ENCODE data around the gene LRRK2. TPM values are rescaled to one million over a fixed set of nuclear protein-coding genes. Genes with fewer than 3 reads are reported as not detected.

The LRRK2 gene
- total RNA-seq, 1 donor from 2014 or later: not detected

DNA sequence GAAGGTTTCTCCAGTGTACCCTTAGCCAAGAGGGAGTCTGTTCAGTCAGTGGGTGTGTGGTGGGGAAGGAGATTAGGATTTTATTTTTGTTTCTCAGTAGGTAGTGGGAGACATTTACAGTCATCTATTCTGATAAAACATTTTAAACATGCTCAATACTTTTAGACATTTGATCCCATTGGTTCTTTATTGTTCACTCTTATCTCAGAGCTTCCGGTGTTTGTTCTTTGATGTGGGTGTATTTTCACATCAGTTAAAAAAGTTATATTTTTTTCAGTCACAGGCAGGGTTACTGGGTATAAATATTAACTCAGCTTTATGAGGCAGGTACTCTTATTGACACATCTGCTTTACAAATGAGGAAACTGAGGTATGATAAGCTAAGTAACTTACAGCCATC is 43.3 kb upstream of the LRRK2 start:
- Mint-ChIP-seq H3K36me3 (ENCODE audit: unreplicated experiment) (no peaks in the 10 kb centered on the region), H3K4me1 (ENCODE audit: low read depth, unreplicated experiment) (no peaks in the 10 kb centered on the region), H3K27ac (ENCODE audit: unreplicated experiment) (no peak overlapping the region), H3K27me3 (ENCODE audit: unreplicated experiment) (peaks cover 2% of the 10 kb centered on the region), H3K9me3 (ENCODE audit: unreplicated experiment) (no peaks in the 10 kb centered on the region), H3K4me3 (ENCODE audit: unreplicated experiment) (no peak overlapping the region)
- TF ChIP-seq, protein P1, sequence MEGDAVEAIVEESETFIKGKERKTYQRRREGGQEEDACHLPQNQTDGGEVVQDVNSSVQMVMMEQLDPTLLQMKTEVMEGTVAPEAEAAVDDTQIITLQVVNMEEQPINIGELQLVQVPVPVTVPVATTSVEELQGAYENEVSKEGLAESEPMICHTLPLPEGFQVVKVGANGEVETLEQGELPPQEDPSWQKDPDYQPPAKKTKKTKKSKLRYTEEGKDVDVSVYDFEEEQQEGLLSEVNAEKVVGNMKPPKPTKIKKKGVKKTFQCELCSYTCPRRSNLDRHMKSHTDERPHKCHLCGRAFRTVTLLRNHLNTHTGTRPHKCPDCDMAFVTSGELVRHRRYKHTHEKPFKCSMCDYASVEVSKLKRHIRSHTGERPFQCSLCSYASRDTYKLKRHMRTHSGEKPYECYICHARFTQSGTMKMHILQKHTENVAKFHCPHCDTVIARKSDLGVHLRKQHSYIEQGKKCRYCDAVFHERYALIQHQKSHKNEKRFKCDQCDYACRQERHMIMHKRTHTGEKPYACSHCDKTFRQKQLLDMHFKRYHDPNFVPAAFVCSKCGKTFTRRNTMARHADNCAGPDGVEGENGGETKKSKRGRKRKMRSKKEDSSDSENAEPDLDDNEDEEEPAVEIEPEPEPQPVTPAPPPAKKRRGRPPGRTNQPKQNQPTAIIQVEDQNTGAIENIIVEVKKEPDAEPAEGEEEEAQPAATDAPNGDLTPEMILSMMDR (IDR thresholded peaks at IDR 0.05; ENCODE audit: partially characterized antibody, unreplicated experiment): no peak
- DNase-seq: no peak

DNA sequence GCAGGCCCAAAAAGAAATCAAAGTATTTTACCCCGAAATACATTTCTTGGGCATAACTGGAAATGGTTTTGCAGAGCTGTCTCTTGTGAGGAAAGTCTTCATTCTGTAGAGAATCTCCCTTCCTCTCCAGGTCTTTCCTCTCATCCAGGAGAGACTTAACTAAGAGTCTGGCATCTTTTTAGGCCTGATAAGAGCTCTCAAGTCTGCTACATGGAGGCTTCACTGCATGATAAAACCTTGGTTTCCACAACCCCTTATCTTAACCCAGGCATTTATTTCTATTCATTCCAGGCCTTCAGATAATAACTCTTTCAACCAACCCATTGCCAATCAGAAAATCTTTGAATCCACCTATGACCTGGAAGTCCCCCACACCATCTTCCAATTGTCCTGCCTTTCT is 41.1 kb upstream of the LRRK2 start:
- TF ChIP-seq, protein P1 (IDR thresholded peaks at IDR 0.05; ENCODE audit: partially characterized antibody, unreplicated experiment): no peak
- Mint-ChIP-seq H3K4me3 (ENCODE audit: unreplicated experiment) (no peak overlapping the region), H3K4me1 (ENCODE audit: low read depth, unreplicated experiment) (no peaks in the 10 kb centered on the region), H3K27me3 (ENCODE audit: unreplicated experiment) (peaks cover 2% of the 10 kb centered on the region), H3K27ac (ENCODE audit: unreplicated experiment) (no peak overlapping the region), H3K36me3 (ENCODE audit: unreplicated experiment) (peaks cover 4% of the 10 kb centered on the region), H3K9me3 (ENCODE audit: unreplicated experiment) (no peaks in the 10 kb centered on the region)
- no peak for DNase-seq

DNA sequence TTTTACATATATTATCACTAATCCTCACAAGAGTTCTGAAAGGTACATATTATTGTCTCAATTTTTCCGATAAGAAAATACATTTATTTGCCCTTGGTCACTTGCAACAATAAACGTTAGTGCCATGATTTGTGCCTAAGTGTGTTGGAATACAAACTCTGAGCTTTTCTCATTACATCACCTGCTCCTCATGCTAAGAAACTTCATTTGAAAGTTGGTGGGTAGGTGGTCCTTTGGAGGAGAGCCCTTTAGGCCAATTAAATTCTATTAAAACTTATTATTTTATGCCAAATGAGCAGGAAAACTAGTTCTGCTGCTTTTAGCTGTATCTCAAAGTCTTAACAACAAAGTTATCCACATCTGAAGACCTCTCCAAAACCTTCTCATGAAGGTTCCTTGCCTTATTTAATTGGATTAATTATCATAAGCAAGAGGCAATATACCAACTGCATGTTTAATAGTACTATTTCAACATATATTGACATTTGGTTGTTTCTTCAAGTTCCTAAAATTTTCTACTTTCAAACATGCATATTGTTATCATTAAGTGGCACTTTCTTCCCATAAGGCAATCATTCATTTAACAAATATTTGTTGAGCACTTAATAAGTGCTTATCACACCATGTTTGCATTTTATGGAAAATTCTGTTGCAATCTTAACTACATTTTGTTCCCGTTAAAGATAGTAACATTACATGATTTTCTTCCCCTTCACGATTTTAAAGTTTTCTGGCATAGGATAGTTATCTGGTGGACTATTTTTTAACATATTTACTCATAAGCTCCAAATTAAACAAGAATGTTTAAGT is 40.1 kb upstream of the LRRK2 start:
- H3K27ac Mint-ChIP-seq (ENCODE audit: unreplicated experiment): no peak overlapping the region
- H3K27me3 Mint-ChIP-seq (ENCODE audit: unreplicated experiment): peaks cover 2% of the 10 kb centered on the region
- H3K4me1 Mint-ChIP-seq (ENCODE audit: low read depth, unreplicated experiment): no peaks in the 10 kb centered on the region
- no peak overlapping the region for H3K4me3 Mint-ChIP-seq (ENCODE audit: unreplicated experiment)
- peaks cover 4% of the 10 kb centered on the region for H3K36me3 Mint-ChIP-seq (ENCODE audit: unreplicated experiment)
- TF ChIP-seq, protein P1 (IDR thresholded peaks at IDR 0.05; ENCODE audit: partially characterized antibody, unreplicated experiment): no peak
- no peaks in the 10 kb centered on the region for H3K9me3 Mint-ChIP-seq (ENCODE audit: unreplicated experiment)
- no peak for DNase-seq

DNA sequence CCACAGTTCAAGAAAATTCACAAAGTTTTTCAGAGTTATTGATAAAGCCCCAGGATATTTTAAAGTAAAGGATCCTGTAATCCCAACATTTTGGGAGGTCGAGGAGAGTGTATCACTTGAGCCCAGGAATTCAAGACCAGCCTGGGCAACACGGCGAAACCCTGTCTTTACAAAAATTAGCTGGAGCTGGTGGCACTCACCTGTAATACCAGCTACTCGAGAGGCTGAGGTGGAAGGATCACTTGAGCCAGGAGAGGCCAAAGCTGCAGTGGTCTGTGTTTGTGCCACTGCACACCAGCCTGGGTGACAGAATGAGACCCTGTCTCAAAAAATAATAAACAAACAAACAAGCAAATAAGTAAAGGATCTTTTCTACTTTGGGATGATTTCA is 39.5 kb upstream of the LRRK2 start:
- TF ChIP-seq, protein P1 (IDR thresholded peaks at IDR 0.05; ENCODE audit: partially characterized antibody, unreplicated experiment): no peak
- Mint-ChIP-seq H3K27ac (ENCODE audit: unreplicated experiment) (no peak overlapping the region), H3K4me1 (ENCODE audit: low read depth, unreplicated experiment) (no peaks in the 10 kb centered on the region), H3K36me3 (ENCODE audit: unreplicated experiment) (peaks cover 4% of the 10 kb centered on the region), H3K4me3 (ENCODE audit: unreplicated experiment) (no peak overlapping the region), H3K9me3 (ENCODE audit: unreplicated experiment) (no peaks in the 10 kb centered on the region), H3K27me3 (ENCODE audit: unreplicated experiment) (peaks cover 2% of the 10 kb centered on the region)
- no peak for DNase-seq

DNA sequence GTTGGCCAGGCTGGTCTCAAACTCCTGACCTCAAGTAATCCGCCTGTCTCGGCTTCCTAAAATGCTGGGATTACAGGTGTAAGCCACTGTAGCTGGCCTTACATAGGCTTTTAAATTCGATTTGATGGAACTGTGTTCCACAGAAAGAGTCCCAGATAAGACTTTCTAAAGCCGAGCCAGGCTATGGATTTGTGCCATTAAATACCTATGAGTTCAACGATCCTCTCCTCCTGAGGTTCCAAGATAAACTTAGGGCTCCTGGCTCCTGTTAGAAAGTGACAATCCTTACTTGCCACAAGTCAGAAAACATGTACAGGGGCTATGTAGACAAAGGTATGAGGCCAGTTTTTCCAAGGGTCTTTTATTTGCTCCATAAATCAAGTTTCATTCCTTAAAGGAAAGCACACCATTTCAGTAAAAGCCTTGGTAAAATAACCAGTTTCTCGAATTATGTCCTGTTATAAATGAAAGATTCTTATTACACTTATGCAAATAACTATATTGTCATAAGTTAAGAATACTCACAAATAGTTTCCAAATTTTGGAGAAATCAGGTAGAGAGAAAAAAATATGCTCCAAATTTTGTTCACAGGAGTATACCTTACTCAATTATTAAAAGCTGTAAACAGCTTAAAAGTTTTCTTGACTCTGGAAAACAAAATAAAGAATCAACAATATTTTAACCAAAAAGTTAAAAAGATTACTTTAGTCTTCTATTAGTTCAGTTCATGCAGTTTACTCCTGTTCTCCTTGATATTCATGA is 36.1 kb upstream of the LRRK2 start:
- TF ChIP-seq, protein P1 (IDR thresholded peaks at IDR 0.05; ENCODE audit: partially characterized antibody, unreplicated experiment): no peak
- no peak for DNase-seq
- no peak overlapping the region for H3K4me3 Mint-ChIP-seq (ENCODE audit: unreplicated experiment)
- H3K4me1 Mint-ChIP-seq (ENCODE audit: low read depth, unreplicated experiment): no peaks in the 10 kb centered on the region
- H3K36me3 Mint-ChIP-seq (ENCODE audit: unreplicated experiment): peaks cover 4% of the 10 kb centered on the region
- peaks cover 1% of the 10 kb centered on the region for H3K27me3 Mint-ChIP-seq (ENCODE audit: unreplicated experiment)
- no peak overlapping the region for H3K27ac Mint-ChIP-seq (ENCODE audit: unreplicated experiment)
- no peaks in the 10 kb centered on the region for H3K9me3 Mint-ChIP-seq (ENCODE audit: unreplicated experiment)

Measured in glutamatergic neuron (in vitro differentiated cells).